Fibroblast of pulmonary artery (primary cell): ENCODE results near the gene ZNF484.
"Not testable (repeated sequence)": the region's sequence is repeated elsewhere in the genome, so short reads cannot be mapped to it uniquely, and the experiment has no call there.

Experiments used
- DNase-seq: peaks from one replicate; pipeline ENCODE4 v3.0.0-alpha.2; 2010; ENCODE audit warnings: low read depth
- H3K4me3 ChIP-seq: replicated peaks from 2 replicates; pipeline ENCODE4 v1.5.1; 2011; ENCODE audit warnings: low read depth, mild to moderate bottlenecking, control low read depth, low read length, moderate library complexity
- CTCF ChIP-seq: IDR thresholded peaks from 2 replicates; pipeline ENCODE4 v1.5.1; 2011; ENCODE audit warnings: mild to moderate bottlenecking, control low read depth, low read length, inconsistent platforms; ENCODE audit errors: missing control alignments

The ZNF484 gene

GRCh38 chr9:92882276-92882675 lies 4.4 kb upstream of the ZNF484 start:
- no peak for TF ChIP-seq CTCF
- no peak for DNase-seq
- H3K4me3 ChIP-seq, result no peak overlapping the region

- no peak overlapping the region for H3K4me3 ChIP-seq
- DNase-seq, result no peak
- TF ChIP-seq CTCF, result no peak
Measured at GRCh38 chr9:92875373-92875772, 2.5 kb downstream of the ZNF484 start.

GRCh38 chr9:92870289-92870688 lies 7.5 kb downstream of the ZNF484 start:
- no peak for TF ChIP-seq CTCF
- no peak overlapping the region for H3K4me3 ChIP-seq
- DNase-seq, result no peak

GRCh38 chr9:92866600-92866999 lies 11.2 kb downstream of the ZNF484 start:
- DNase-seq, H3K4me3 ChIP-seq: not testable (repeated sequence)

- no peak for DNase-seq
- H3K4me3 ChIP-seq, result no peak overlapping the region
- no peak for TF ChIP-seq CTCF
Measured at GRCh38 chr9:92864152-92864551, 13.7 kb downstream of the ZNF484 start.

- no peak overlapping the region for H3K4me3 ChIP-seq
- no peak for DNase-seq
- no peak for TF ChIP-seq CTCF
Measured at GRCh38 chr9:92860867-92861266, 17.0 kb downstream of the ZNF484 start.

- no peak for TF ChIP-seq CTCF
- H3K4me3 ChIP-seq, result no peak overlapping the region
- DNase-seq, result no peak
Measured at GRCh38 chr9:92857236-92857635, 20.6 kb downstream of the ZNF484 start.

- H3K4me3 ChIP-seq, result no peak overlapping the region
- no peak for DNase-seq
- no peak for TF ChIP-seq CTCF
Measured at GRCh38 chr9:92853716-92854115, 24.1 kb downstream of the ZNF484 start.
